Right ventricle myocardium inferior (tissue), 1 donor: ENCODE measurements around the gene MRPL1. TPM values are rescaled to one million over a fixed set of nuclear protein-coding genes. Genes with fewer than 3 reads are reported as not detected.
"Not testable (repeated sequence)": the region's sequence is repeated elsewhere in the genome, so short reads cannot be mapped to it uniquely, and the experiment has no call there.

Source experiments
- ATAC-seq: fragments of 200-7000 bp; cut with Tn5 transposase; one replicate; pipeline ENCODE4 v1.9.1; 2020; ENCODE audit warnings: mild to moderate bottlenecking, moderate library complexity
- DNase-seq: peaks from one replicate; pipeline ENCODE4 v3.0.0; 2021; ENCODE audit errors: missing footprints
- intact Hi-C: fragments of 100-400 bp; cut with DNase I; formaldehyde crosslinking; loops from one replicate; pipeline ENCODE4 v1.11.0; 2022
- total RNA-seq: library from RNA; stranded (reverse); fragmentation: NEBNext Ultra II Directional; extraction: Animal tissue kit (Norgen Biotek cat#: 25700); gene quantifications from one replicate; pipeline ENCODE4 v1.2.1, GENCODE V29; 2021
- donor health status: DM: no; HTN: yes; CAD: no; lungs with severe emphysema.

The MRPL1 gene
- total RNA-seq, 1 donor from 2014 or later, result 47.9 TPM

- no peak for ATAC-seq
Observed at GRCh38 chr4:77845400-77845799, 17.2 kb upstream of the MRPL1 start.

GRCh38 chr4:77845929-77846328 is 16.7 kb upstream of the MRPL1 start:
- intact Hi-C loops, result no loop called here
- no peak for ATAC-seq
- no peak for DNase-seq

More at GRCh38 chr4:77845400-77845799, 17.2 kb upstream of the MRPL1 start:
- DNase-seq, result no peak
- intact Hi-C loops, result no loop called here

- ATAC-seq (no peak), DNase-seq (no peak)
- intact Hi-C loops, result no loop called here
Observed at GRCh38 chr4:77848508-77848907, 14.1 kb upstream of the MRPL1 start.

GRCh38 chr4:77849278-77849965 is 13.2 kb upstream of the MRPL1 start:
- intact Hi-C loops, result no loop called here
- DNase-seq, result no peak
- ATAC-seq, result no peak

- no peak for ATAC-seq
- no peak for DNase-seq
- intact Hi-C loops, result no loop called here
Observed at GRCh38 chr4:77852892-77853495, 9.6 kb upstream of the MRPL1 start.

- no peak for DNase-seq
- intact Hi-C loops, result no loop called here
- ATAC-seq, result no peak
Observed at GRCh38 chr4:77854431-77855111, 8.1 kb upstream of the MRPL1 start.

- intact Hi-C loops, result no loop called here
- ATAC-seq, result no peak
Observed at GRCh38 chr4:77856152-77856551, 6.5 kb upstream of the MRPL1 start.

GRCh38 chr4:77859256-77859655 is 3.4 kb upstream of the MRPL1 start:
- intact Hi-C loops, result no loop called here
- DNase-seq (no peak), ATAC-seq (no peak)

More at GRCh38 chr4:77856152-77856551, 6.5 kb upstream of the MRPL1 start:
- no peak for DNase-seq

- ATAC-seq (no peak), DNase-seq (no peak)
- intact Hi-C loops, result no loop called here
Observed at GRCh38 chr4:77861495-77861894, 1.1 kb upstream of the MRPL1 start.

- intact Hi-C loops, ATAC-seq, DNase-seq: not testable (repeated sequence)
Observed at GRCh38 chr4:77863341-77863740, 711 bp downstream of the MRPL1 start.

GRCh38 chr4:77865259-77865658 is 2.6 kb downstream of the MRPL1 start:
- intact Hi-C loops, result no loop called here
- DNase-seq (no peak), ATAC-seq (no peak)

- intact Hi-C loops, result no loop called here
- no peak for ATAC-seq
- no peak for DNase-seq
Observed at GRCh38 chr4:77872723-77873445, 10.3 kb downstream of the MRPL1 start.

GRCh38 chr4:77877167-77877566 is 14.5 kb downstream of the MRPL1 start:
- intact Hi-C loops, result no loop called here
- DNase-seq (no peak), ATAC-seq (no peak)

GRCh38 chr4:77877771-77878565 is 15.3 kb downstream of the MRPL1 start:
- DNase-seq (no peak), ATAC-seq (no peak)
- intact Hi-C loops, result no loop called here

GRCh38 chr4:77880784-77881183 is 18.2 kb downstream of the MRPL1 start:
- intact Hi-C loops, result no loop called here
- ATAC-seq, result no peak
- no peak for DNase-seq

- intact Hi-C loops, result no loop called here
- DNase-seq, result no peak
- no peak for ATAC-seq
Observed at GRCh38 chr4:77881460-77882295, 19.0 kb downstream of the MRPL1 start.

- DNase-seq (no peak), ATAC-seq (no peak)
- intact Hi-C loops, result no loop called here
Observed at GRCh38 chr4:77893451-77893850, 30.8 kb downstream of the MRPL1 start.

- intact Hi-C loops, result no loop called here
- no peak for DNase-seq
- ATAC-seq, result no peak
Observed at GRCh38 chr4:77899607-77900006, 37.0 kb downstream of the MRPL1 start.
